ENCODE data around the gene ILKAP. TPM values are rescaled to one million over a fixed set of nuclear protein-coding genes. Genes with fewer than 3 reads are reported as not detected.

ILKAP gene
- total RNA-seq, 1 experiment from 2014 or later, result 49.9 TPM

GRCh38 chr2:238243496-238244076 is 40.1 kb upstream of the ILKAP start:
- H3K9me3 ChIP-seq (ENCODE audit: control insufficient read depth, insufficient read depth, low read depth, low read length), result no peaks in the 10 kb centered on the region
- no peaks in the 10 kb centered on the region for H3K36me3 ChIP-seq (ENCODE audit: control insufficient read depth, insufficient read depth, low read length)
- ATAC-seq (no peak), DNase-seq (ENCODE audit: low read depth, low spot score) (no peak)
- in situ Hi-C loops (cut with HindIII; ENCODE audit: low pct_unique_long_range_greater_than_20kb, low sequenced_read_pairs) (no loop called here), intact Hi-C loops (cut with micrococcal nuclease; ENCODE audit: unreplicated experiment) (no loop called here)
- H3K27ac ChIP-seq (ENCODE audit: low read length), result no peak overlapping the region
- TF ChIP-seq TCF7L2 (IDR thresholded peaks at IDR 0.05; ENCODE audit: low read depth, low read length) (no peak), POLR2AphosphoS5 (IDR thresholded peaks at IDR 0.05; ENCODE audit: low read depth, low read length) (no peak), SIN3A (IDR thresholded peaks at IDR 0.05; ENCODE audit: borderline replicate concordance, insufficient read depth, low read depth, low read length) (no peak), REST (IDR thresholded peaks at IDR 0.05; ENCODE audit: insufficient read depth in 1 of 2, low read depth in 2 of 2, low read length in 1 of 2) (no peak)
- TF ChIP-seq, protein P1, sequence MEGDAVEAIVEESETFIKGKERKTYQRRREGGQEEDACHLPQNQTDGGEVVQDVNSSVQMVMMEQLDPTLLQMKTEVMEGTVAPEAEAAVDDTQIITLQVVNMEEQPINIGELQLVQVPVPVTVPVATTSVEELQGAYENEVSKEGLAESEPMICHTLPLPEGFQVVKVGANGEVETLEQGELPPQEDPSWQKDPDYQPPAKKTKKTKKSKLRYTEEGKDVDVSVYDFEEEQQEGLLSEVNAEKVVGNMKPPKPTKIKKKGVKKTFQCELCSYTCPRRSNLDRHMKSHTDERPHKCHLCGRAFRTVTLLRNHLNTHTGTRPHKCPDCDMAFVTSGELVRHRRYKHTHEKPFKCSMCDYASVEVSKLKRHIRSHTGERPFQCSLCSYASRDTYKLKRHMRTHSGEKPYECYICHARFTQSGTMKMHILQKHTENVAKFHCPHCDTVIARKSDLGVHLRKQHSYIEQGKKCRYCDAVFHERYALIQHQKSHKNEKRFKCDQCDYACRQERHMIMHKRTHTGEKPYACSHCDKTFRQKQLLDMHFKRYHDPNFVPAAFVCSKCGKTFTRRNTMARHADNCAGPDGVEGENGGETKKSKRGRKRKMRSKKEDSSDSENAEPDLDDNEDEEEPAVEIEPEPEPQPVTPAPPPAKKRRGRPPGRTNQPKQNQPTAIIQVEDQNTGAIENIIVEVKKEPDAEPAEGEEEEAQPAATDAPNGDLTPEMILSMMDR (IDR thresholded peaks at IDR 0.05), result no peak; the same call in 1 of the 2 replicates
- H3K4me3 ChIP-seq (ENCODE audit: low read depth in 2 of 2, low read length in 2 of 2), result no peak overlapping the region
- BruUV-seq (replicated peaks), result no TSS peak
- CTCF ChIA-PET, result no interaction called here
- no peaks in the 10 kb centered on the region for H3K4me1 ChIP-seq (ENCODE audit: control insufficient read depth, insufficient read depth, low read length)
- POLR2A ChIA-PET, result no interaction called here
- H3K27me3 ChIP-seq (ENCODE audit: control insufficient read depth, insufficient read depth, low read length), result no peaks in the 10 kb centered on the region

DNA sequence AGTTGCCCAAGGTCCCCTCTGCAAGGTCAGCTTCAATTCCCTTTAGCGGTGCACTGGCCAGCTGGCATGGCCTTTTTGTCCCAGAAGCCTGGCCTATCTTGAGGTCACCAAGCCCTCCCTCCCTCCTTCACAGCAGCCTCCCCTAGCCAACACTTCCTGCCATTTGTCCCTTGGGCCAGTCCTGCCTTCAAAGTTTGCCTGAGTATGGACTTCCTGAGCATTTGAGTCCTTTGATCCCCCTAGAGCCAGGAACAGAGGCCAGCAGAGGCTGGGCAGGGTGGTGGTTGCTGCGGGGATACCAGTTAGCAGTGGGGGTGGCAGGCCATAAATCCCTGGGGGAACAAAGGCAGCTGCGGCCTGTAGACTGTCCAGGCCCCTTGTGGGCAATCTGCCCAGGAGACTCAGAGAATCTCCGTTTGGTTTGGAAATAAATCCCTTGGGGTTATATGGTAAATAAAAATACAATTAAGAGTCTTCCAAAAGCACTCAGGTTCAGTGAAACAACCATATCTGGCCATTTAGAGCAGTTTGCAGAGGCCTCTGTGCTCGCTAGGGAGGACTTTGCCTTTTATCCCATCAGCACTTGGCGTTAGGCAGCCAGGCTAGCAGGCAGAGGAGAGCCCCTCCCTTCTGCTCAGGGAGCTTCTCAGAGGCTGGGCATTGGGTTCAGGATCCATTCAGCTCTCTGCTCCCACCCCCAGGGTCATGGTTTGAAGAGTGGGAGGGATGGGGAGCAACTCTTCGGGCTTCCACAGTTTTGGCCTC is 39.4 kb upstream of the ILKAP start:
- no TSS peak for BruUV-seq (replicated peaks)
- intact Hi-C loops (cut with micrococcal nuclease; ENCODE audit: unreplicated experiment) (no loop called here), in situ Hi-C loops (cut with HindIII; ENCODE audit: low pct_unique_long_range_greater_than_20kb, low sequenced_read_pairs) (no loop called here)
- H3K4me3 ChIP-seq (ENCODE audit: low read depth in 2 of 2, low read length in 2 of 2), result no peak overlapping the region
- TF ChIP-seq REST (IDR thresholded peaks at IDR 0.05; ENCODE audit: insufficient read depth in 1 of 2, low read depth in 2 of 2, low read length in 1 of 2) (no peak), POLR2AphosphoS5 (IDR thresholded peaks at IDR 0.05; ENCODE audit: low read depth, low read length) (no peak), TCF7L2 (IDR thresholded peaks at IDR 0.05; ENCODE audit: low read depth, low read length) (no peak), SIN3A (IDR thresholded peaks at IDR 0.05; ENCODE audit: borderline replicate concordance, insufficient read depth, low read depth, low read length) (no peak)
- TF ChIP-seq, protein P1 (IDR thresholded peaks at IDR 0.05), result no peak
- H3K27ac ChIP-seq (ENCODE audit: low read length), result no peak overlapping the region
- ATAC-seq, result no peak
- ChIA-PET CTCF (no interaction called here), POLR2A (no interaction called here)
- no peaks in the 10 kb centered on the region for H3K27me3 ChIP-seq (ENCODE audit: control insufficient read depth, insufficient read depth, low read length)
- H3K36me3 ChIP-seq (ENCODE audit: control insufficient read depth, insufficient read depth, low read length), result no peaks in the 10 kb centered on the region
- no peak for DNase-seq (ENCODE audit: low read depth, low spot score)
- no peaks in the 10 kb centered on the region for H3K9me3 ChIP-seq (ENCODE audit: control insufficient read depth, insufficient read depth, low read depth, low read length)
- no peaks in the 10 kb centered on the region for H3K4me1 ChIP-seq (ENCODE audit: control insufficient read depth, insufficient read depth, low read length)

Measured in Panc1 (cell line).